K562 (cell line): ENCODE data around the gene ITGAX.

ENCODE experiments used
- CHD2 ChIP-seq: IDR thresholded peaks from 2 replicates; pipeline ENCODE4 v1.6.1; 2011; ENCODE audit warnings: low read depth, low read length
- ESRRA ChIP-seq: fragments of 450-650 bp; IDR thresholded peaks from 2 replicates; pipeline ENCODE4 v1.6.1; 2014; ENCODE audit warnings: low read depth, mild to moderate bottlenecking, moderate library complexity, borderline replicate concordance
- JUND ChIP-seq, 2 experiments: IDR thresholded peaks; 2 replicates in 1 of 2; 3 replicates in 1 of 2; pipeline ENCODE4 v1.6.1; 2011; ENCODE audit warnings: borderline replicate concordance in 2 of 2, low read depth in 2 of 2, low read length in 2 of 2, improper control_type of control experiment in 1 of 2, missing biosample characterization in 1 of 2, missing genetic modification characterization in 1 of 2, missing genetic modification reagents in 1 of 2
- KAT2B ChIP-seq: IDR thresholded peaks from one replicate; pipeline ENCODE4 v1.6.1; 2012; ENCODE audit warnings: low read depth, mild to moderate bottlenecking, control low read depth, inconsistent platforms, low read length, moderate library complexity
- SP1 ChIP-seq: sonication (generic); formaldehyde crosslinking; IDR thresholded peaks from 2 replicates; pipeline ENCODE4 v1.8.1; 2022; ENCODE audit warnings: mild to moderate bottlenecking, missing genetic modification reagents
- SRF ChIP-seq, 2 experiments: fragments of 250-450, 450-650 bp in 1 of 2; sonication (Bioruptor Pico) in 1 of 2; sonication (generic) in 1 of 2; formaldehyde crosslinking; IDR thresholded peaks; 2 replicates each; pipeline versions ENCODE4 v1.5.0 to v1.5.1; 2020 to 2022; ENCODE audit warnings: mild to moderate bottlenecking in 1 of 2, missing genetic modification reagents in 1 of 2
- TARDBP ChIP-seq: fragments of 450-650 bp; IDR thresholded peaks from 2 replicates; pipeline ENCODE4 v1.6.1; 2016
- TBL1XR1 ChIP-seq, 2 experiments: IDR thresholded peaks; 2 replicates each; pipeline ENCODE4 v1.6.1; 2012; ENCODE audit warnings: improper control_type of control experiment in 2 of 2, low read length in 2 of 2, mild to moderate bottlenecking in 1 of 2
- TF ChIP-seq, protein P1 (sequence below): fragments of 450-650 bp; formaldehyde crosslinking; IDR thresholded peaks from 2 replicates; pipeline ENCODE4 v1.4.0; 2022; ENCODE audit warnings: mild to moderate bottlenecking, moderate library complexity
- TF ChIP-seq, protein P2 (sequence below), 3 experiments: IDR thresholded peaks in 2 of 3; conservative IDR thresholded peaks in 1 of 3; 2 replicates each; pipeline ENCODE4 v1.5.1; 2011 to 2012; ENCODE audit warnings: low read length in 3 of 3, mild to moderate bottlenecking in 3 of 3, control low read depth in 2 of 3, improper control_type of control experiment in 1 of 3, inconsistent platforms in 1 of 3, low read depth in 1 of 3, mixed read lengths in 1 of 3, moderate library complexity in 1 of 3; ENCODE audit not compliant: insufficient read depth in 2 of 3
- TF ChIP-seq, protein P3 (sequence below): fragments of 450-650 bp; IDR thresholded peaks from 2 replicates; pipeline ENCODE4 v1.6.1; 2016

DNA sequence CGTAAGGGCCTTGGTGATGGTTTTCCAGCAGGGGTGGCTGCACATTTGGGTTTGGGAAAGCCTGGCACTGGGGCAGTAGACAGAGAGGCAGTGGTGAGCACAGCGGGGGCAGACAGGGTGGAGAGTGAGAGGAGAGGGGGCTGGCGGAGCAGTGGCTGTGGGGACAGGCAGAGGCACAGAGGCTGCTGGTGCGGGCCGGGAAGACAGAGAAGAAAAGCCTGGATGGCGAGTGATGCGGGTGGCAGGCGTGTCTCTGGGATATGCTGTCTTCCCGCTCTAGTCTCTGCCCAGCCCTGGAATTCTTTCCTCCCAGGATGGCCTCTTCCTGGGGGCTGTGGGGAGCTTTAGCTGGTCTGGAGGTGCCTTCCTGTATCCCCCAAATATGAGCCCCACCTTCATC is 55.1 kb downstream of the ITGAX start:
- TF ChIP-seq TARDBP: no peak
- TF ChIP-seq KAT2B: no peak
- TF ChIP-seq ESRRA: no peak
- no peak for TF ChIP-seq JUND (IDR thresholded peaks at IDR 0.05; ENCODE audit: borderline replicate concordance, low read depth, low read length)
- TF ChIP-seq JUND (tag; IDR thresholded peaks at IDR 0.05; ENCODE audit: borderline replicate concordance, low read depth, low read length): no peak
- TF ChIP-seq, protein P1, sequence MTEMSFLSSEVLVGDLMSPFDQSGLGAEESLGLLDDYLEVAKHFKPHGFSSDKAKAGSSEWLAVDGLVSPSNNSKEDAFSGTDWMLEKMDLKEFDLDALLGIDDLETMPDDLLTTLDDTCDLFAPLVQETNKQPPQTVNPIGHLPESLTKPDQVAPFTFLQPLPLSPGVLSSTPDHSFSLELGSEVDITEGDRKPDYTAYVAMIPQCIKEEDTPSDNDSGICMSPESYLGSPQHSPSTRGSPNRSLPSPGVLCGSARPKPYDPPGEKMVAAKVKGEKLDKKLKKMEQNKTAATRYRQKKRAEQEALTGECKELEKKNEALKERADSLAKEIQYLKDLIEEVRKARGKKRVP (CRISPR knock-in tag): no peak
- no peak for TF ChIP-seq SP1 (CRISPR knock-in tag)
- TF ChIP-seq, protein P2, sequence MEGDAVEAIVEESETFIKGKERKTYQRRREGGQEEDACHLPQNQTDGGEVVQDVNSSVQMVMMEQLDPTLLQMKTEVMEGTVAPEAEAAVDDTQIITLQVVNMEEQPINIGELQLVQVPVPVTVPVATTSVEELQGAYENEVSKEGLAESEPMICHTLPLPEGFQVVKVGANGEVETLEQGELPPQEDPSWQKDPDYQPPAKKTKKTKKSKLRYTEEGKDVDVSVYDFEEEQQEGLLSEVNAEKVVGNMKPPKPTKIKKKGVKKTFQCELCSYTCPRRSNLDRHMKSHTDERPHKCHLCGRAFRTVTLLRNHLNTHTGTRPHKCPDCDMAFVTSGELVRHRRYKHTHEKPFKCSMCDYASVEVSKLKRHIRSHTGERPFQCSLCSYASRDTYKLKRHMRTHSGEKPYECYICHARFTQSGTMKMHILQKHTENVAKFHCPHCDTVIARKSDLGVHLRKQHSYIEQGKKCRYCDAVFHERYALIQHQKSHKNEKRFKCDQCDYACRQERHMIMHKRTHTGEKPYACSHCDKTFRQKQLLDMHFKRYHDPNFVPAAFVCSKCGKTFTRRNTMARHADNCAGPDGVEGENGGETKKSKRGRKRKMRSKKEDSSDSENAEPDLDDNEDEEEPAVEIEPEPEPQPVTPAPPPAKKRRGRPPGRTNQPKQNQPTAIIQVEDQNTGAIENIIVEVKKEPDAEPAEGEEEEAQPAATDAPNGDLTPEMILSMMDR (IDR thresholded peaks at IDR 0.05 in 2 of 3, conservative IDR thresholded peaks at IDR 0.05 in 1 of 3; ENCODE audit: insufficient read depth in 2 of 3, low read depth in 1 of 3, low read length in 3 of 3): no peak
- TF ChIP-seq CHD2: no peak
- TF ChIP-seq SRF (CRISPR knock-in tag; IDR thresholded peaks at IDR 0.05): no peak
- TF ChIP-seq, protein P3, sequence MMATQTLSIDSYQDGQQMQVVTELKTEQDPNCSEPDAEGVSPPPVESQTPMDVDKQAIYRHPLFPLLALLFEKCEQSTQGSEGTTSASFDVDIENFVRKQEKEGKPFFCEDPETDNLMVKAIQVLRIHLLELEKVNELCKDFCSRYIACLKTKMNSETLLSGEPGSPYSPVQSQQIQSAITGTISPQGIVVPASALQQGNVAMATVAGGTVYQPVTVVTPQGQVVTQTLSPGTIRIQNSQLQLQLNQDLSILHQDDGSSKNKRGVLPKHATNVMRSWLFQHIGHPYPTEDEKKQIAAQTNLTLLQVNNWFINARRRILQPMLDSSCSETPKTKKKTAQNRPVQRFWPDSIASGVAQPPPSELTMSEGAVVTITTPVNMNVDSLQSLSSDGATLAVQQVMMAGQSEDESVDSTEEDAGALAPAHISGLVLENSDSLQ: no peak
- TF ChIP-seq TBL1XR1 (IDR thresholded peaks at IDR 0.05; ENCODE audit: low read length in 2 of 2): no peak
